SK-N-SH treated with all-trans-retinoic acid at 6 μM for 48 hours (cell line): Measurements from ENCODE around the gene CAMK4.

Source experiments
- ATAC-seq: fragments of 200-7000 bp; cut with Tn5 transposase; 3 replicates; pipeline ENCODE4 v1.9.1; 2020; ENCODE audit warnings: mild to moderate bottlenecking, moderate library complexity
- ARNTL ChIP-seq: fragments of 450-650 bp; formaldehyde crosslinking; IDR thresholded peaks from 2 replicates; pipeline ENCODE4 v1.5.0; 2020; ENCODE audit warnings: low read depth, mild to moderate bottlenecking, moderate library complexity, borderline replicate concordance
- BACH2 ChIP-seq: fragments of 250-450 bp; sonication (Bioruptor Pico); IDR thresholded peaks from 2 replicates; pipeline ENCODE4 v1.9.0; 2021; ENCODE audit warnings: mild to moderate bottlenecking, borderline replicate concordance
- CREB5 ChIP-seq: fragments of 250-450 bp; sonication (Bioruptor Pico); IDR thresholded peaks from 2 replicates; pipeline ENCODE4 v1.5.1; 2020; ENCODE audit warnings: low read depth, mild to moderate bottlenecking, moderate library complexity
- CSDC2 ChIP-seq: fragments of 250-450 bp; sonication (Bioruptor Pico); IDR thresholded peaks from 2 replicates; pipeline ENCODE4 v1.5.0; 2020; ENCODE audit warnings: mild to moderate bottlenecking, moderate library complexity
- CSRNP3 ChIP-seq: fragments of 250-450 bp; sonication (Bioruptor Pico); IDR thresholded peaks from 2 replicates; pipeline ENCODE4 v1.5.1; 2021; ENCODE audit warnings: mild to moderate bottlenecking, moderate library complexity
- ESRRG ChIP-seq: fragments of 250-450 bp; sonication (Bioruptor Pico); IDR thresholded peaks from 2 replicates; pipeline ENCODE4 v1.6.1; 2021; ENCODE audit warnings: mild to moderate bottlenecking
- ISL1 ChIP-seq: fragments of 250-450 bp; sonication (Bioruptor Pico); IDR thresholded peaks from 2 replicates; pipeline ENCODE4 v2.1.2; 2022; ENCODE audit warnings: mild to moderate bottlenecking, moderate library complexity
- OSR1 ChIP-seq: fragments of 250-450 bp; sonication (Bioruptor Pico); IDR thresholded peaks from 2 replicates; pipeline ENCODE4 v1.8.0; 2022; ENCODE audit warnings: moderate library complexity, mild to moderate bottlenecking, inconsistent platforms
- RARB ChIP-seq: fragments of 250-450 bp; sonication (Bioruptor Pico); IDR thresholded peaks from 2 replicates; pipeline ENCODE4 v1.8.0; 2021; ENCODE audit warnings: mild to moderate bottlenecking, moderate library complexity
- SNAI2 ChIP-seq: fragments of 250-450 bp; sonication (Bioruptor Pico); IDR thresholded peaks from 2 replicates; pipeline ENCODE4 v1.5.0; 2020; ENCODE audit warnings: mild to moderate bottlenecking, moderate library complexity
- TCF4 ChIP-seq: fragments of 250-450 bp; sonication (Bioruptor Pico); IDR thresholded peaks from 2 replicates; pipeline ENCODE4 v1.8.0; 2021; ENCODE audit warnings: mild to moderate bottlenecking, moderate library complexity, borderline replicate concordance
- TOX ChIP-seq: fragments of 250-450 bp; sonication (Bioruptor Pico); IDR thresholded peaks from 2 replicates; pipeline ENCODE4 v1.8.0; 2021; ENCODE audit warnings: mild to moderate bottlenecking, moderate library complexity, borderline replicate concordance
- TSHZ2 ChIP-seq: fragments of 250-450 bp; sonication (Bioruptor Pico); IDR thresholded peaks from 2 replicates; pipeline ENCODE4 v1.5.0; 2020; ENCODE audit warnings: mild to moderate bottlenecking, moderate library complexity
- ZC3H10 ChIP-seq: fragments of 250-450 bp; sonication (Bioruptor Pico); IDR thresholded peaks from 2 replicates; pipeline ENCODE4 v1.5.1; 2021; ENCODE audit warnings: mild to moderate bottlenecking, moderate library complexity
- ZFP3 ChIP-seq: fragments of 250-450 bp; sonication (Bioruptor Pico); IDR thresholded peaks from 2 replicates; pipeline ENCODE4 v1.5.0; 2020; ENCODE audit warnings: mild to moderate bottlenecking, moderate library complexity
- ZFP30 ChIP-seq: fragments of 450-650 bp; formaldehyde crosslinking; IDR thresholded peaks from 2 replicates; pipeline ENCODE4 v1.5.0; 2022; ENCODE audit warnings: mild to moderate bottlenecking, moderate library complexity
- ZNF70 ChIP-seq: fragments of 450-650 bp; formaldehyde crosslinking; IDR thresholded peaks from 2 replicates; pipeline ENCODE4 v1.5.0; 2020; ENCODE audit warnings: mild to moderate bottlenecking, moderate library complexity
- ZNF8 ChIP-seq: fragments of 450-650 bp; formaldehyde crosslinking; IDR thresholded peaks from 2 replicates; pipeline ENCODE4 v1.5.0; 2020; ENCODE audit warnings: mild to moderate bottlenecking, moderate library complexity
- TF ChIP-seq, protein P1 (sequence below): fragments of 250-450 bp; sonication (Bioruptor Pico); IDR thresholded peaks from 2 replicates; pipeline ENCODE4 v1.8.0; 2020; ENCODE audit warnings: mild to moderate bottlenecking, moderate library complexity, borderline replicate concordance
- TF ChIP-seq, protein P2 (sequence below): fragments of 250-450 bp; sonication (Bioruptor Pico); IDR thresholded peaks from 2 replicates; pipeline ENCODE4 v1.8.0; 2021; ENCODE audit warnings: low read depth, mild to moderate bottlenecking, moderate library complexity, borderline replicate concordance

CAMK4 gene

GRCh38 chr5:111454776-111455175, 230.6 kb downstream of the CAMK4 start:
- ATAC-seq: peak; percentile 12; the same call in 2 of the 3 replicates
- TF ChIP-seq CREB5 (CRISPR knock-in tag): no peak

GRCh38 chr5:111461255-111461671, 237.1 kb downstream of the CAMK4 start:
- ATAC-seq: peak; percentile 98
- TF ChIP-seq SNAI2 (CRISPR knock-in tag) (no peak), OSR1 (CRISPR knock-in tag) (no peak), ZFP3 (no peak), ISL1 (no peak)

DNA sequence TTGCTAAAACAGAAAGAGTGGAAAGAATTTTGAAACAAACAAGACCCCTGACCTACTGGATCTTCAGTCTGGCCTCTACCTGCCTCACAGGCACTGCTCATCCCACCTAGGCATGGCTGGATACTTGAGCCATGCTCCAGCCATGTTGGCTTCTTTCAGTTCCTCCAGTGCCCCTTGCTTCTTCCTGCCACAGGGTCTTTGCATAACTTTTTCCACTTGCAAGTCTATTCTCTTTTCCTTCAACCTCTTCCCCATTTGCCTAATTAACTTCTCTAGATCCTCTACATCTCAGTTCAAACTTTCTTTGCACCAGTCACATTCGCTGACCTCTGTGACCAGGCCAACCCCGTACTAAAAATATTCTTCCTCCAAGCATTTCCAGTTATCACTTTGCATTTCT, 237.8 kb downstream of the CAMK4 start:
- TF ChIP-seq CSRNP3 (CRISPR knock-in tag): no peak
- TF ChIP-seq, protein P1, sequence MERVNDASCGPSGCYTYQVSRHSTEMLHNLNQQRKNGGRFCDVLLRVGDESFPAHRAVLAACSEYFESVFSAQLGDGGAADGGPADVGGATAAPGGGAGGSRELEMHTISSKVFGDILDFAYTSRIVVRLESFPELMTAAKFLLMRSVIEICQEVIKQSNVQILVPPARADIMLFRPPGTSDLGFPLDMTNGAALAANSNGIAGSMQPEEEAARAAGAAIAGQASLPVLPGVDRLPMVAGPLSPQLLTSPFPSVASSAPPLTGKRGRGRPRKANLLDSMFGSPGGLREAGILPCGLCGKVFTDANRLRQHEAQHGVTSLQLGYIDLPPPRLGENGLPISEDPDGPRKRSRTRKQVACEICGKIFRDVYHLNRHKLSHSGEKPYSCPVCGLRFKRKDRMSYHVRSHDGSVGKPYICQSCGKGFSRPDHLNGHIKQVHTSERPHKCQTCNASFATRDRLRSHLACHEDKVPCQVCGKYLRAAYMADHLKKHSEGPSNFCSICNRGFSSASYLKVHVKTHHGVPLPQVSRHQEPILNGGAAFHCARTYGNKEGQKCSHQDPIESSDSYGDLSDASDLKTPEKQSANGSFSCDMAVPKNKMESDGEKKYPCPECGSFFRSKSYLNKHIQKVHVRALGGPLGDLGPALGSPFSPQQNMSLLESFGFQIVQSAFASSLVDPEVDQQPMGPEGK (CRISPR knock-in tag): no peak
- TF ChIP-seq, protein P2, sequence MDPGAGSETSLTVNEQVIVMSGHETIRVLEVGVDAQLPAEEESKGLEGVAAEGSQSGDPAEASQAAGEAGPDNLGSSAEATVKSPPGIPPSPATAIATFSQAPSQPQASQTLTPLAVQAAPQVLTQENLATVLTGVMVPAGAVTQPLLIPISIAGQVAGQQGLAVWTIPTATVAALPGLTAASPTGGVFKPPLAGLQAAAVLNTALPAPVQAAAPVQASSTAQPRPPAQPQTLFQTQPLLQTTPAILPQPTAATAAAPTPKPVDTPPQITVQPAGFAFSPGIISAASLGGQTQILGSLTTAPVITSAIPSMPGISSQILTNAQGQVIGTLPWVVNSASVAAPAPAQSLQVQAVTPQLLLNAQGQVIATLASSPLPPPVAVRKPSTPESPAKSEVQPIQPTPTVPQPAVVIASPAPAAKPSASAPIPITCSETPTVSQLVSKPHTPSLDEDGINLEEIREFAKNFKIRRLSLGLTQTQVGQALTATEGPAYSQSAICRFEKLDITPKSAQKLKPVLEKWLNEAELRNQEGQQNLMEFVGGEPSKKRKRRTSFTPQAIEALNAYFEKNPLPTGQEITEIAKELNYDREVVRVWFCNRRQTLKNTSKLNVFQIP (CRISPR knock-in tag): no peak
- TF ChIP-seq ZFP3: no peak
- TF ChIP-seq ZNF8: no peak
- no peak for TF ChIP-seq OSR1 (CRISPR knock-in tag)
- no peak for TF ChIP-seq CSDC2 (CRISPR knock-in tag)
- TF ChIP-seq TOX: no peak
- TF ChIP-seq ISL1: no peak
- TF ChIP-seq BACH2 (CRISPR knock-in tag): no peak
- TF ChIP-seq TSHZ2: no peak
- TF ChIP-seq, all 23 proteins: peak for 0
- no peak for ATAC-seq

DNA sequence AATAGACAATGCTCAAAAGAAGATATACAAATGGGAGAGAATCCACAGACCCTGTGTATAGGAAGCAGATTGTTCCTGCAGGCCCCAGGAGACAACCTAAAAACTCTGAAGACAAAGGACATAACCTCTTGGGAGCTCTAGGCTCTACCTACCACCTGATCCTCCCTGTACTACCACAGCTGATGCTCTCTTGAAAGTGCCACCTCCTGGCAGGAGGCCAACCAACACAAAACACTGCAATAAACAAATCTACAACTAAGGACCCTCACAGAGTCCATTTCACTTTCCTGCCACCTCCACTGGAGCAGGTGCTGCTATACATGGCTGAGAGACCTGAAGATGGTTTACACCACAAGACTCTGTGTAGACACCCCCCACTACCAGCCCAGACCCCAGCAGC, 239.1 kb downstream of the CAMK4 start:
- ATAC-seq: no peak
- no peak for TF ChIP-seq SNAI2 (CRISPR knock-in tag)
- TF ChIP-seq, protein P1 (CRISPR knock-in tag): no peak
- TF ChIP-seq TCF4 (CRISPR knock-in tag): no peak
- no peak for TF ChIP-seq TOX
- TF ChIP-seq BACH2 (CRISPR knock-in tag): no peak
- TF ChIP-seq ISL1: no peak
- no peak for TF ChIP-seq ARNTL (CRISPR knock-in tag)
- no peak for TF ChIP-seq ZFP30
- TF ChIP-seq ZNF70 (CRISPR knock-in tag): no peak
- no peak for TF ChIP-seq ESRRG (CRISPR knock-in tag)
- no peak for TF ChIP-seq ZNF8
- no peak for TF ChIP-seq RARB (CRISPR knock-in tag)
- no peak for TF ChIP-seq ZC3H10 (CRISPR knock-in tag)
- no peak for TF ChIP-seq CSRNP3 (CRISPR knock-in tag)
- no peak for TF ChIP-seq ZFP3
- no peak for TF ChIP-seq TSHZ2
